HUDEP-2 (cell line): ENCODE measurements around the gene THTPA.
"Not testable (repeated sequence)": the region's sequence is repeated elsewhere in the genome, so short reads cannot be mapped to it uniquely, and the experiment has no call there.

Experiments used
- DNase-seq, 76 experiments: peaks; one replicate each; lab custom pipeline; 2025; ENCODE audit not compliant: unreplicated experiment in 76 of 76; lab: John Stamatoyannopoulos, UW

The THTPA gene

GRCh38 chr14:23533652-23534435, 22.2 kb upstream of the THTPA start:
- no peak for DNase-seq

DNA sequence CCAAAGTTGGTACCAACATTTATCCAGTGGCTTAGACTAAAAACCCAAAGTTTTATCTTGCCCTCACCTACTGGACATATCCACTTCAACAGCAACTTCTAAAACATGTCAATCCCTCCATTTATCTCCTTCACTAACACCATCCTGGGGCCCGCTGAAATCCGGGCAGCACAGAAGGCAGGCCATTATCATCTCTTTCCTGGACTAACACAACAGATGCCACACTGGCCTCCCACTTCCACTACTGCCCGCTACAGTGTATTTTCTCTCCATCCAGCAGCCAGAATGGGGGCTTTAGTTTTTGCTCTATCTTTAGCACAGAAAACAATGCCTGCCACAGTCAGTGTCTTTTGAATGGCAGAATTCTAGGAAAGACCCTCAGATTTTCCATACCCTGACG, 20.1 kb upstream of the THTPA start:
- no peak for DNase-seq

- DNase-seq: no peak
Measured at GRCh38 chr14:23536494-23536893, 19.6 kb upstream of the THTPA start.

- DNase-seq: not testable (repeated sequence)
Measured at GRCh38 chr14:23536906-23537305, 19.2 kb upstream of the THTPA start.

GRCh38 chr14:23537351-23538049, 18.6 kb upstream of the THTPA start:
- no peak for DNase-seq

DNA sequence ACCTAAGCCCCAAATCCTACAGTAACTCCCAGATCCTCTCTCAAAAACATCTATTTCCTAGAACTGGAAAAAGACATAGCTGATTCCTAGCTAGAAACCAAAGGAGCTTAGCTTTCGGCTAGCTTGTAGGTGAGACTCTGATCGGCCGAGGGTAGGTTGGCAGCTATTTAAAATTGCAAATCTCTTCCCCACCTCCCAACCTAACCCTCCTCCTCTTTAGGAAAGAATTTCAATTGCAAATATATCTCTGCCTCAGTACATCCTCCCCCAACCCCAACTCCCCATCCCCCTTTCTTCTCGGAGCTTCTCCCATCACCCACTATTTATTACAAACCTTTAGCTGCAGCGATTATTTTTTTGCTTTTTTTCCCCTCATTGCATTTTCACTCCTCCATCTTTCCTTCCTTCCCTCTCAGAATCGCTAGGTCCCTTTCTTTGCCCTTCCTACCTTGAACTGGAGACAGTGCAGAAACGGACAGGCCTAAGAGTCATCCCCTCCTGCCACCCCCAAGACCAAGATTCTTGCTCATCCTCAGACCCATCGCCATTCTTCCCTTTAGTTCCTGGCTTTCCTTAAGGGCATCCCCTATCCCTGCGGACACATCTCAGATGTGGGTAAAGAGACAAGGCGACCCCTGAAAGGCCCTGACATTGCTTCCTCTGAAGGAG, 17.9 kb upstream of the THTPA start:
- DNase-seq: no peak

GRCh38 chr14:23538785-23539184, 17.3 kb upstream of the THTPA start:
- peak in 14 of 76 experiments; percentile 4 to 36 (median 10) for DNase-seq

DNA sequence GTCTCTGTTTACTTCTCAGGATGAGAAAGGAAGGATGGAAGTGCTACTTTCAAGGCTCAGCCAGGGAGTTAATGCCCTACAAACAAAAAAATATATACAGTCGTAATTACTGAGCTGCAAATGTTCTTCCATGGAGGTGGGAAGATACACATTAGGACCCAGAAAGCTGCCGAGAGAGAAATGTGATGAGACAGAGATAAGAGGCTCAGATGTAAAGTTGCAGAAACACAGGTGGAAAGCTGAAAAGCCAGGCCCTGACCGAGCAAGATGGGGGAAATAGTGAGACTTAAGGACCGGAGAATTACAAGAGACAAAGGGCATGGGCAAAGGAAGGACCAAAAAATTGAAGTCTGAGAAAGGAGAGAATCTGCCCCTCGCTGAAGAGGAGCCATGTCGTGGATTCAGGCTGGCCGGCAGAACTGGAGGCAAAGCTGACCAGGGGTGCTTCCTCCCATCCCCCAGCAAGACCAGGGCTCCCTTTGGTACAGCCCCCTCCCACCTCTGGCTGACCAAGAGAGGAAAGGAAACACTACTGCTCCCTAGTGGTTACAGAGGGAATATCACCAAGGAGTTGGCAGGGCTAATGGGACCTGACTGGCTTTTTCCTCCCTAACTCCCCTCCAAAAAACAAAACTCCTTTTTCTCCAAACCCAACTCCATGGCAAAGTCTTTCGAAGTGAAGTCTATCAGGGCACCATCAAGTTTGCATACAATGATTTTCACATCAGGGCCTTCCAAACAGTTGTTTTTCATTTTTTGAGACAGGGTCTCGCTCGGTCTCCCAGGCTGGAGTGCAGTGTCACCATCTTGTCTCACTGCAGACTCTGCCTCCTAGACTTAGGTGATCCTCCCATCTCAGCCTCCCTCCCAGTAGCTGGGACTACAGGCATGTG, 16.6 kb upstream of the THTPA start:
- DNase-seq: peak in 21 of 76 experiments; percentile 3 to 46 (median 26)

DNA sequence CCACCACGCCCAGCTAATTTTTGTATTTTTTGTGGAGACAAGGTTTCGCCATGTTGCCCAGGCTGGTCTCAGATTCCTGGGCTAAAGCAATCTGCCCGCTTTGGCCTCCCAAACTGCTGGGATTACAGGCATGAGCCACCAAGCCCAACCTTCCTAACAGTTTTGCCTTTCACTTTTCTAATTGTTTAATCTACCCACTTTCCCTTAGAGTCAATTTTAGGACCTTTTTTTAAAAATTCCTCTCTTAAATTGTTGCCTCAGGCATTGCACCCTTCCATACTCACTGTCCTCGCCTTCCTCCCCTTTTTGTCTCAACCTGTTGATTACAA, 16.0 kb upstream of the THTPA start:
- no peak for DNase-seq

DNA sequence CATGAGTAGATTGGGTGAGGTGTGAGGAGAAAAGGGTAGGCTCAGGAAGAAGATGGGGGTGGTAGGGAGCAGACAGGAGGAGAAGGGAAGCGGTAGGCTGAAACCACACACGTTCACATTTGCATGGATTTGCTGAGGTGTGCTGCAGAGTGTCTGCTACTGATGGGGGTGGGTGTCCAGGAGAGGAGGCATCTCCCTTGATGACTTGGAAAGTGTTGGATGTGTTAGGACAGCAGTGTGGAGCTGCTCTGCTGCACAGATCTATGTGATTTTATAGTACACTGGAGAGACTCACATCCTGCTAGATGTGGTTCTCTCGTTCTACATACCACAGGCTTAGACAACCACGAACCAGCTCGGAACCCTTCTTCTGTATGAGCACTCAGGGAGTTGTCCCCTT, 13.8 kb upstream of the THTPA start:
- no peak for DNase-seq

GRCh38 chr14:23543403-23543802, 12.7 kb upstream of the THTPA start:
- no peak for DNase-seq

DNA sequence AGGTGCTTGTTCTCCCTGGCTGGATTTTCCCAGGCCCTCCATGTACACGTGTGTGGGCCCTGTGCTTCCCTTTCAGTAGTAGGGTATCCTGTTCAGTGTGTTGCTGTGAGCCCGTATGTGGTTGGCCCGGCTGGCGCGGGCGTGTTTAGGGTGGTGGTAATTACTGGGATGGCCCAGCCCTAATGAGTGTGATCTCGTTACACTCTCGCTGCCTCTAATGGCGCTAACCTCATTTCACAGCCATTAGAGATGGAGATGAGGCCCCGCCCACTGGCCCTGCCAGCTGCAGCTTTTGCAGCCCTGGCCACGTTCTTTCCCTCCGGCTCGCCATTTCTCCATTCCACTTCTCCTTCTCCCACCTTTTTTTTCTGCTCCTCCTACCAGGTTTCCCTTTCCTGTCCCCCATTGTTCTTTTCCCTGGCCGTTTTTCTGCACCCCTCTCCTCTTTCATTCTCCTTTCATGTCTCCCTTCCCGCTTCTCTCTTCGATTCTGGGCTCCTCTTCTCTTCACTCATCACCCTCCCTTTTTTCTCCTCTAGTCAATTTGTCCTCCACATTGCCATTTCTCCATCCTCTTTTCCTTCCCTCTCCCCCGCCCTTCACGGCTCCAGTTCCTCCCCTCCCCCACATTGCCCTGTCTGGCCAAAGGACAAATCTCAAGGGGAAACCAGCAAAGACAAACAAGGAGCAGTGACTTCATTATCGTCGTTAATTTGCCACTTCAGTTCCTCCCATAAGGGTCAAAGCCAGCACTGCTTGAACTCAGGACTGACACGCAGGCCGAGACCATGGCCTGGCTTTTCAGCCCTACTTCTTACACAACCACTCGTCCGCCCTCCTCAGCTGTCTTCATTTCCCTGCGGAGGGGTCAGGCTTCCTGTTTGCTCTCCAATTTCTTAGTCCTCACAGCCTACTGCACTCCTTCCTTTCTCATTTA, 11.3 kb upstream of the THTPA start:
- no peak for DNase-seq

DNA sequence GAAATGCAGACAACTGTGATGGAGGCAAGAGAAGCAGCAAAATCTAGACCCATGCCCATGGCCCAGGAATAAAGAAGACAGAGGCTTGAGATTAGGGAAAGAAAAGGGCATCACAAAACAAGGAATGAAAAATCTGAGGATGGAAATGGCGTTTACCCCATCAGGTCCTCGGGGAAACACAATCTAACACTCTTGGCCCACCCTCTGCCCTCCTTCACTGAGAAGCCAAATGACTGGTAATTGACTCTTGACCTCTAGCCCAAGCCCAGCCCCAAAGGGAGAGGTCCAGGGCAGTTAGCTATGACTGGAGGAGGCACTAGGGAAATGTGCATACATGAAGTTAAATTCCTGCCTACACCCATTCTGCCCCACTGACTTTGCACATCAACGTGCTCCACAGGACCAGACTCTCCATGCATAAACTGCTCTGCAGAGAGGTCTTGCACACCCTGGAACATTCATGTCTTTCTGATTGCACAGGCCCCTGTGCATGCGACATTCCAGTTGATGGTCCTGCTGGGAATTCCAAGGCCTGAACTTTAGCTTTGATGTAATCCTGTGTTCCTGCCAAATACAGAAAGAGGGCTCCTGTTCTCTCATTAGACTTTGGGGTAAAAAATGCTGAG, 10.2 kb upstream of the THTPA start:
- DNase-seq: no peak

GRCh38 chr14:23546450-23547035, 9.5 kb upstream of the THTPA start:
- DNase-seq: no peak

- DNase-seq: no peak
Measured at GRCh38 chr14:23547924-23548323, 8.1 kb upstream of the THTPA start.

GRCh38 chr14:23548351-23549318, 7.4 kb upstream of the THTPA start:
- peak in 1 of 76 experiments; percentile 19 for DNase-seq

DNA sequence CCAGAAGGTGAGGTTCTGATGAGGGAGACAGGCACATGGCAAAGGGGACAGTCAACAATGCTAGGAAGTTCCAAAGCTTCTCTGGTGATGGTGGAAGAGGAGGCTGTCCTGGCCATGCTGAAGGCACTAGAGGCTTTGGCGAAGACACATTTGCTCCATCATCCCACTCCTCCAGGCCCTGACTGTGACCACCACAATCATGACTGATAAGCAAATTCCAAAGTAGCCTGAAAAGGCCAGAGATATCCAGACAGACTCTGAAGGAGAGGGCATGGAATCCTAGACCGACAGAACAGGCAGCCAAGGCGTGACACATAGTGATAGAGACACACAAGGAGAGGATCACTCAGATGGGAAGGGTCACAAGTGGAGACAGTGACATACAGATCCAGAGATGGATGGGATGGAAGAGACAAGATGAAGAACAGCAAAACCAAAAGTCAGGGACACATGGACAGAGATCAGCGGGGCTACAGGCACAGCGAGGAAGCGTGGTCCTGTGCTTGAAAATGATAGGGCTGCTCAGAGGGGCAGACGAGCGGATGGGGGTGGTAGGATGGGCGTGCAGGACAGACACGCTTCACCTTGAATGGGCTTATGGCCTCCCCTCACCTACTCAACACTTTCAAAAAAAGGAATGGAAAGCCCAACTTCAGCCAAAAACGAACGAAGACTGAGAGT, 5.8 kb upstream of the THTPA start:
- no peak for DNase-seq
